Activated CD8-positive, alpha-beta T cell treated with anti-CD3 and anti-CD28 coated beads, Interleukin-2, amount 10 ng/mL, durations not matched to agents 7 days and 5 days (primary cell): ENCODE measurements around the gene HTT. TPM values are rescaled to one million over a fixed set of nuclear protein-coding genes. Genes with fewer than 3 reads are reported as not detected.

Experiments
- ATAC-seq: fragments of 150-1000 bp; cut with Tn5 transposase; one replicate; pipeline ENCODE4 v1.10.0; 2021; ENCODE audit warnings: moderate library complexity
- CTCF ChIA-PET: fragments of 350-600 bp; sonication (Branson Sonifier 250); formaldehyde crosslinking; loops from one replicate; lab custom pipeline; 2021; ENCODE audit warnings: antibody characterized with exemption; lab: Charles Lee
- POLR2A ChIA-PET: fragments of 350-600 bp; sonication (Branson Sonifier 250); formaldehyde crosslinking; loops from one replicate; lab custom pipeline; 2021; ENCODE audit warnings: antibody characterized with exemption; lab: Charles Lee
- DNase-seq: peaks from one replicate; pipeline ENCODE4 v3.0.0-alpha.2; 2020
- H3K27ac Mint-ChIP-seq: one replicate; pipeline ENCODE4 v1.8.0; 2021; ENCODE audit warnings: mild to moderate bottlenecking, mixed read lengths
- H3K27me3 Mint-ChIP-seq: one replicate; pipeline ENCODE4 v1.8.0; 2021; ENCODE audit warnings: low read depth, mixed read lengths
- H3K36me3 Mint-ChIP-seq: one replicate; pipeline ENCODE4 v1.8.0; 2021; ENCODE audit warnings: low read depth, mixed read lengths
- H3K4me1 Mint-ChIP-seq: one replicate; pipeline ENCODE4 v1.8.0; 2021; ENCODE audit warnings: low read depth, mixed read lengths
- H3K4me3 Mint-ChIP-seq: one replicate; pipeline ENCODE4 v1.8.0; 2021; ENCODE audit warnings: mild to moderate bottlenecking, mixed read lengths
- H3K9me3 Mint-ChIP-seq: one replicate; pipeline ENCODE4 v1.8.0; 2022; ENCODE audit warnings: mixed read lengths; ENCODE audit not compliant: insufficient read depth
- total RNA-seq, 2 experiments: library from RNA; stranded (reverse); gene quantifications; one replicate each; pipeline ENCODE4 v1.2.3, GENCODE V29; 2021

HTT gene
- total RNA-seq, 2 experiments from 2014 or later = 51.2 to 58.0 TPM

DNA sequence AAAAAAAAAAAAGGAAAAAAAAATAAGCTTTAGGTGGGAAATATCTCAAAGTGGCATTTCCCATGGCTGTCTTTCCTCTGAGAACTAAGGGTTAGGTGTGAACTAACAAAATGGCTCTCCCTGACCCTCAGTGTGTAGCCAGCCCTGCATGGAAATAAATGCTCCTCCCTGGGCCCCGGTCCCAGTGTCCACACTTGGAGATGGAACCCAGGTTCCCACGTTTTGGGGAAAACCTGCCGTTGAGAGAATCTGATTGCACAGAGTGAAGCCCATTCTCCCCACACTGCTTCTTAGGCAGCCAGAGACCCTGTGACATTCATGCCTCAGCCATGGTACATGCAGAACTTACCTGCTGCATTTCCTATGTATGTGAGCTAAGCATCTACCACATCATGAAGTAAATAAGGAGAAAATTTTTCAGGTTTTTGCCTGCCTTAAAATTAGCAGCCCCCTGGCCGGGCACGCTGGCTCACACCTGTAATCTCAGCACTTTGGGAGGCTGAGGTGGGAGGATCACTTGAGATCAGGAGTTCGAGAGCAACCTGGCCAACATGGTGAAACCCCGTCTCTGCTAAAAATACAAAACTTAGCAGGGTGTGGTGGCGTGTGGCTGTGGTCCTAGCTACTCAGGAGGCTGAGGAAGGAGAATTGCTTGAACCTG, 34.6 kb upstream of the HTT start:
- ChIA-PET CTCF (no interaction called here), POLR2A (no interaction called here)
- Mint-ChIP-seq H3K36me3 (peaks cover 6% of the 10 kb centered on the region), H3K27me3 (peaks cover 13% of the 10 kb centered on the region), H3K9me3 (no peaks in the 10 kb centered on the region), H3K4me3 (no peak overlapping the region), H3K4me1 (peaks cover 64% of the 10 kb centered on the region), H3K27ac (no peak overlapping the region)
- ATAC-seq (no peak), DNase-seq (no peak)

DNA sequence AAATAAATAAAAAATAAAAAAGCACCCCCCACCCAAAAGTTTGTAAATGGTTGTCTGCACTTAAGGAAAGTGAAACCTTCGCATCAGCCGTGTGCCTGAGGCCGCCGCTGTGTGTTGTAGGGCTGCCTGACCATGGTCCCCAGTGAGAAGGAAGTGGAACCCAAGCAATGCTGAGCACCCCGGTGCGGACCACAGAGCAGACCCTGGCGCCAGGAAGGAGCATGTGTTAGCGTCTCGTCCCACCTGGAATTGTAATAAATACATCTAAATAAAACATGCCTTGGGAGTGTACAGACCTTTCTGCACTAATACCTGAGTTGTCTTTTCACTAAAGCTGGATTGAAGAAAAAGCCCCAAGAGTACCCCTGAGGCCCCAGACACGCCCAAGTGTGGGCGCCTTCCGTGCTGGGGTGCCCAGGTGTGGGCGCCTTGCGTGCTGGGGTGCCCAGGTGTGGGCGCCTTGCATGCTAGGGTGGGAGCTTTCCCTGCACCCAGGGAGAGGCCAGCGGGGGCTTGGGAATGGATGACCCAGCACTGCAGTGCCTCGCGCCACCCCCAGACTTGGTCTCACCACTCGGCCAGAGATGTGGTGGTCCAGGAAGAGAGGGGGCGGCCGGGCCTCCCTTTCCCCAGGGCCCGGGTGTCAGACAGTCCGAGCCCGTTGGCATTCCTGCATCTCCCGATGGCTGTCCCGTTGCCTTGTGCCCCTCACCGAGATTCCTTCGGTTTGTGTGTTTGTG, 33.9 kb upstream of the HTT start:
- ChIA-PET CTCF (interaction anchor here (2.6 kb wide), 1 partner anchor 63 kb away, joined by 10 read pairs; no protein-coding TSS in a partner anchor), POLR2A (no interaction called here)
- peak overlapping the region; percentile 84 for H3K4me3 Mint-ChIP-seq

GRCh38 chr4:3041192-3042142, 33.0 kb upstream of the HTT start:
- DNase-seq (peak; percentile 62), ATAC-seq (peak; percentile 60)
- CTCF ChIA-PET = interaction anchor here (2.6 kb wide), 1 partner anchor 63 kb away, joined by 10 read pairs; no protein-coding TSS in a partner anchor
- Mint-ChIP-seq H3K36me3 (peaks cover 16% of the 10 kb centered on the region), H3K27me3 (peaks cover 6% of the 10 kb centered on the region), H3K9me3 (peaks cover 3% of the 10 kb centered on the region), H3K27ac (peak overlapping the region; percentile 95), H3K4me1 (peaks cover 81% of the 10 kb centered on the region), H3K4me3 (peak overlapping the region; percentile 84)
- POLR2A ChIA-PET = interaction anchor here (0.6 to 1.0 kb wide), 3 partner anchors 31 to 393 kb away, joined by 3 to 5 read pairs (median 4); partner anchors contain the start of gene GRK4

More for the DNA sequence above, 33.9 kb upstream of the HTT start:
- H3K36me3 Mint-ChIP-seq = peaks cover 11% of the 10 kb centered on the region
- ATAC-seq = no peak
- peaks cover 72% of the 10 kb centered on the region for H3K4me1 Mint-ChIP-seq
- peak overlapping the region; percentile 95 for H3K27ac Mint-ChIP-seq
- DNase-seq = no peak
- peaks cover 13% of the 10 kb centered on the region for H3K27me3 Mint-ChIP-seq
- peaks cover 1% of the 10 kb centered on the region for H3K9me3 Mint-ChIP-seq

GRCh38 chr4:3042226-3042625, 32.3 kb upstream of the HTT start:
- DNase-seq (no peak), ATAC-seq (no peak)
- H3K4me1 Mint-ChIP-seq = peaks cover 78% of the 10 kb centered on the region
- POLR2A ChIA-PET = interaction anchor here (0.7 to 1.0 kb wide), 2 partner anchors 31 to 78 kb away, joined by 4 to 5 read pairs; partner anchors contain the start of gene GRK4
- peaks cover 3% of the 10 kb centered on the region for H3K9me3 Mint-ChIP-seq
- peak overlapping the region; percentile 84 for H3K4me3 Mint-ChIP-seq
- peaks cover 16% of the 10 kb centered on the region for H3K36me3 Mint-ChIP-seq
- peaks cover 2% of the 10 kb centered on the region for H3K27me3 Mint-ChIP-seq
- H3K27ac Mint-ChIP-seq = peak overlapping the region; percentile 95
- CTCF ChIA-PET = interaction anchor here (0.6 to 2.6 kb wide), 2 partner anchors 64 to 1445 kb away, joined by 3 to 10 read pairs; no protein-coding TSS in a partner anchor

GRCh38 chr4:3043282-3044020, 31.0 kb upstream of the HTT start:
- Mint-ChIP-seq H3K27me3 (no peaks in the 10 kb centered on the region), H3K9me3 (peaks cover 3% of the 10 kb centered on the region), H3K27ac (no peak overlapping the region), H3K36me3 (peaks cover 16% of the 10 kb centered on the region), H3K4me3 (no peak overlapping the region), H3K4me1 (peaks cover 78% of the 10 kb centered on the region)
- ChIA-PET CTCF (interaction anchor here (0.7 to 1.8 kb wide), 3 partner anchors 65 to 89 kb away, joined by 4 to 5 read pairs (median 4); partner anchors contain the start of genes GRK4 and NOP14), POLR2A (no interaction called here)
- DNase-seq (no peak), ATAC-seq (no peak)

DNA sequence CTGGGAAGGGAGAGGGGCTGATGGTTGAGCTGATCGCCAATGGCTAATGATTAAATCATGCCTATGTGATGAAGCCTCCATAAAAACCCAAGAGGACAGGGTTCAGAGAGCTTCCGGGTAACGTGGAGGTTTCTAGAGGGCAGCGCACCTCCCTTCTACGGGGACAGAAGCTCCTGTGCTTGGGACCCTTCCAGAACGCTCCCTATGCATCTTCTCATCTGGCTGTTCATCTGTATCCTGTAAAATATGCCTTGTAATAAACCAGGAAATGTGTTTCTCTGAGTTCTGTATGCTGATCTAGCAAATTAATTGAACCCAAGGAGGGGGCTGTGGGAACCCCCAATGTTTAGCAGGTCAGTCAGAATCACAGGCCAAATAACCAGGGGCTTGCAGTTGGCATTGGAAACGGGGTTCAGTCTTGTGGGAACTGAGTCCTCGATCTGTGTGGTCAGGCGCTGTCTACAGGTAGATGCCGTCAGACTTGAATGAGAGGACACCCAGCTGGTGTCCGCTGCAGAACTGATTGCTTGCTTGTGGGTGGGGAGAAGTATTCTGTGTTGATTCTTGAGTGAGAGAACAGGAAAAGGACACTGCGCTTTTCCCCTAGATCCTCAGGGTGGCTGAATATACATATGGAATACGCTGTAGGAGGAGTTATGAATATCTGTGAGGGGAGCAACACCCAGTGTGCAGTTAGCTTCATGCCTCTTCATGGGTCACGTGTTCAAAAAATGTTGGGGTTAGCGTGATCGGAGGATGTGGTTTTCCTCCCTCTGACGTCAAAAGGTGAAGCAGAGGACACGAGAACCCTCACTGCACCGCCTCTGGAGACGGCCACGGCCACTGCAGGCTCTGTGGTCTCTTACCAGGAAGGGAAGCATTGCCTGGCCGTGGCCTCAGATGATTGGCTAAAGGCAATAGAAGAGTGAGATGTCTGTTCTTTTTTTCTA, 29.3 kb upstream of the HTT start:
- Mint-ChIP-seq H3K27ac (peak overlapping the region; percentile 91), H3K27me3 (no peaks in the 10 kb centered on the region), H3K9me3 (peaks cover 3% of the 10 kb centered on the region), H3K4me3 (peak overlapping the region; percentile 52), H3K36me3 (peaks cover 16% of the 10 kb centered on the region), H3K4me1 (peaks cover 70% of the 10 kb centered on the region)
- ChIA-PET POLR2A (no interaction called here), CTCF (interaction anchor here (1.0 to 1.8 kb wide), 2 partner anchors 26 to 91 kb away, joined by 3 to 4 read pairs; no protein-coding TSS in a partner anchor)
- DNase-seq (peak; percentile 93), ATAC-seq (peak; percentile 65)

DNA sequence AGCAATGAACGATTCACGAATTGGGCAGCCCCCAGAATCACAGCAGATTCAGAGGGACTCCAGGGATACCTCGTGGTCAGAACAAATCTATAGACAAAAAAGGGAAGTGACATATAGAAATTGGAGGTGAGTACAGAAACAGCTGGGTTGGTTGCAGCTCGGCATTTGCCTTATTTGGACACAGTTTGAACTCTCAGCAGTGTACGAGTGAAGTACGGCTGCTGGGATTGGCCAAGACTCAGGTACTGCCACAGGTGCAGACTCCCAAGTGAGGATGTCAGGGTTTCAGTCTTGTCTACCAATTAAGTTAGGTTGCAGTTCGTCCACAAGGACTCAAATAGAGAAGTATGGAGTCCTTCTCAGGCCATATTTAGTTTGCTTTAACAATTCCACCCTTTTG, 28.3 kb upstream of the HTT start:
- H3K9me3 Mint-ChIP-seq = peaks cover 3% of the 10 kb centered on the region
- ChIA-PET CTCF (interaction anchor here (1.2 kb wide), 1 partner anchor 61 kb away, joined by 3 read pairs; no protein-coding TSS in a partner anchor), POLR2A (no interaction called here)
- DNase-seq (no peak), ATAC-seq (no peak)
- H3K27ac Mint-ChIP-seq = peak overlapping the region; percentile 57
- H3K27me3 Mint-ChIP-seq = no peaks in the 10 kb centered on the region
- peaks cover 60% of the 10 kb centered on the region for H3K4me1 Mint-ChIP-seq
- peaks cover 16% of the 10 kb centered on the region for H3K36me3 Mint-ChIP-seq
- no peak overlapping the region for H3K4me3 Mint-ChIP-seq

DNA sequence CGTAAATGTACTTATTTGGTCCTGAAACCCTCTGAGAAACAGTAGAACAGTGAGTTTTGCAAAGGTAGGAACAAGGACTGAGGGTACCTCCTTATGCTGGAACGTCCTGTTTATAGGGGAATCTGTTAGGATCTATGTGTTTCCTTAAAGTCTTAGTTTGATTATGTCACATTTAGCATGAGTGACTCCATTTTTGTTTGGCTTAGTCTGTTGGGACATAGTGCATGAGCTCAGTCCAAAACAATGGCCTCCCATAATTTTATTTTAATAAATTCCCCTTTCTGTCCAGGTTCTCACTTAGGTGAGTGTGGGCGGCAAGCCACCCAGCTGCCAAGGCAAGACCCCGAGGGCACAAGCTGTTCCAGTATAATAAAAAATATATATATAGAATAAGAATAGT, 27.9 kb upstream of the HTT start:
- ATAC-seq (no peak), DNase-seq (no peak)
- peaks cover 3% of the 10 kb centered on the region for H3K9me3 Mint-ChIP-seq
- H3K4me3 Mint-ChIP-seq = no peak overlapping the region
- H3K27me3 Mint-ChIP-seq = peaks cover 1% of the 10 kb centered on the region
- peaks cover 56% of the 10 kb centered on the region for H3K4me1 Mint-ChIP-seq
- ChIA-PET POLR2A (no interaction called here), CTCF (interaction anchor here (1.2 kb wide), 1 partner anchor 60 kb away, joined by 3 read pairs; no protein-coding TSS in a partner anchor)
- peaks cover 15% of the 10 kb centered on the region for H3K36me3 Mint-ChIP-seq
- H3K27ac Mint-ChIP-seq = no peak overlapping the region

- Mint-ChIP-seq H3K27me3 (peaks cover 6% of the 10 kb centered on the region), H3K27ac (peak overlapping the region; percentile 89)
- POLR2A ChIA-PET = no interaction called here
Observed at GRCh38 chr4:3047464-3048286, 26.8 kb upstream of the HTT start.

More at GRCh38 chr4:3047464-3048286, 26.8 kb upstream of the HTT start:
- Mint-ChIP-seq H3K4me1 (peaks cover 46% of the 10 kb centered on the region), H3K9me3 (peaks cover 3% of the 10 kb centered on the region), H3K4me3 (peak overlapping the region; percentile 42), H3K36me3 (peaks cover 12% of the 10 kb centered on the region)
- CTCF ChIA-PET = interaction anchor here (1.2 kb wide), 1 partner anchor 59 kb away, joined by 3 read pairs; no protein-coding TSS in a partner anchor
- DNase-seq = peak; percentile 89
- ATAC-seq = peak; percentile 86
